ENCODE measurements around the gene COPS7B. TPM values are rescaled to one million over a fixed set of nuclear protein-coding genes. Genes with fewer than 3 reads are reported as not detected.
A peak's percentile ranks its signal among the peaks of the same experiment; 100 is the strongest.

COPS7B gene
- total and polyA plus RNA-seq, 2 of the 8 experiments (the other 6 are each of a cell fraction or from before 2014, with no cell fraction given) = 62.2 to 72.1 TPM

DNA sequence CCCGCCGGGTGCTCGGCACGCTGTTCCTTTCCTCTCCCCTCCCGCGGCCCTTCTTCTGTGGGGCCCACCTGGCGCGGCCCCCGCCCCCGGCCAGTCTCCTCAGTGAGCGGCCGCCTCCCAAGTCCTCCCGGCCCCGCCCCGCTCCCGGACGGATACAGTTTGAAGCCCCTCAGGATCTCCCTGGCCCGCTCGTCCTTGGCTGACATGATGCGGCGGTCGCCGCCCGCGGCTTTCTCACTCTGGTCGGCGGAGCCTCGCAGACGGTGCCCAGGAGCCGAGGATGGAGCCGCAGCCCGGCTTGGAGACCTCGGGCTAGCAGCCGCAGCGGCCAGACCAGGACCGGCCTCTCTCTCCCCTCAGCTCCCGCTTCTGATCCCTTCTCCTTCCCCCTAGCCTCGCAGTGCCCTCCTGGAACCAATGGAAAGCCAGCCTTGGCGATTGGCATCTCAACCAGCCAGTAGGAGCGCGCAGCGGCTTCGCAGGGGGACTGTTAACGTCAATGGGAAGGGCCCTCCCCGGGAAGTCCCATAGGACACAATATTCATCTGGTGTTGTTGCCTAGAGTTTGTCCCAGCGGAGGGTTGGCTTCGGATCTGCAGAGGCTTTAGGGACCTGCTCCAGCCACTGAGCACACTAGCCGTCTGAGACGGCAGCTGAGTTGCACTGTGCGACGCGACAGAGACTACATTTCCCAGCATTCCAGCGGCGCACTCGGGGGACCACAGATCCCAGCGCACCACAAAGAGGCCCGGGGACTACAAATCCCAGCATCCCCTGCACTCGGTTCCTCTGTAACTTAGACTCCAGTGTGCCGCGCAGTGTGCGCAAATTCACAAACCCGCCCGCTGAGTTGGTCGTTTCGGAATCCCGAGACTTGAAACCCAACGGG lies 5.1 kb upstream of the COPS7B start, which contains the start of gene PDE6D (continued):
- TF ChIP-seq CTCF (IDR thresholded peaks at IDR 0.05; ENCODE audit: control extremely low read depth in 1 of 3, insufficient read depth in 1 of 3, low read depth in 1 of 3, low read length in 3 of 3) = no peak
- TF ChIP-seq SP4 (IDR thresholded peaks at IDR 0.05; ENCODE audit: low read length) = 0 out of 2 replicates have a peak, but pooled peaks have one; percentile 68
- no peak for TF ChIP-seq EP300 (IDR thresholded peaks at IDR 0.05; ENCODE audit: borderline replicate concordance in 1 of 2, low read depth in 2 of 2, low read length in 2 of 2)
- TF ChIP-seq, protein P1, sequence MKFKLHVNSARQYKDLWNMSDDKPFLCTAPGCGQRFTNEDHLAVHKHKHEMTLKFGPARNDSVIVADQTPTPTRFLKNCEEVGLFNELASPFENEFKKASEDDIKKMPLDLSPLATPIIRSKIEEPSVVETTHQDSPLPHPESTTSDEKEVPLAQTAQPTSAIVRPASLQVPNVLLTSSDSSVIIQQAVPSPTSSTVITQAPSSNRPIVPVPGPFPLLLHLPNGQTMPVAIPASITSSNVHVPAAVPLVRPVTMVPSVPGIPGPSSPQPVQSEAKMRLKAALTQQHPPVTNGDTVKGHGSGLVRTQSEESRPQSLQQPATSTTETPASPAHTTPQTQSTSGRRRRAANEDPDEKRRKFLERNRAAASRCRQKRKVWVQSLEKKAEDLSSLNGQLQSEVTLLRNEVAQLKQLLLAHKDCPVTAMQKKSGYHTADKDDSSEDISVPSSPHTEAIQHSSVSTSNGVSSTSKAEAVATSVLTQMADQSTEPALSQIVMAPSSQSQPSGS (IDR thresholded peaks at IDR 0.05; ENCODE audit: low read length) = peak; percentile 74
- TF ChIP-seq GABPA (IDR thresholded peaks at IDR 0.05; ENCODE audit: borderline replicate concordance, insufficient read depth, low read length) = peak; percentile 75; the same call in 1 of the 2 replicates
- no peak for TF ChIP-seq SIRT6 (IDR thresholded peaks at IDR 0.05; ENCODE audit: low read length)
- no peak for TF ChIP-seq HDAC6 (IDR thresholded peaks at IDR 0.05; ENCODE audit: low read depth, low read length)
- TF ChIP-seq SP2 (IDR thresholded peaks at IDR 0.05; ENCODE audit: low read length) = peak; percentile 94
- no peak for TF ChIP-seq BACH1 (IDR thresholded peaks at IDR 0.05; ENCODE audit: low read length)
- no peak for TF ChIP-seq TAF7 (optimal IDR thresholded peaks at IDR 0.05; ENCODE audit: borderline replicate concordance, low read depth, low read length)
- peak; percentile 60; the same call in 1 of the 2 replicates for TF ChIP-seq ATF3 (IDR thresholded peaks at IDR 0.05; ENCODE audit: insufficient read depth, low read depth, low read length)
- TF ChIP-seq CHD1 (IDR thresholded peaks at IDR 0.05; ENCODE audit: low read depth, low read length) = no peak
- TF ChIP-seq CHD2 (IDR thresholded peaks at IDR 0.05; ENCODE audit: low read length) = peak; percentile 93
- peak; percentile 18 for TF ChIP-seq NANOG (IDR thresholded peaks at IDR 0.05; ENCODE audit: insufficient read depth, low read depth, low read length, poor library complexity, severe bottlenecking)
- TF ChIP-seq JUN (IDR thresholded peaks at IDR 0.05; ENCODE audit: low read depth, low read length) = no peak
- TF ChIP-seq, protein P2, sequence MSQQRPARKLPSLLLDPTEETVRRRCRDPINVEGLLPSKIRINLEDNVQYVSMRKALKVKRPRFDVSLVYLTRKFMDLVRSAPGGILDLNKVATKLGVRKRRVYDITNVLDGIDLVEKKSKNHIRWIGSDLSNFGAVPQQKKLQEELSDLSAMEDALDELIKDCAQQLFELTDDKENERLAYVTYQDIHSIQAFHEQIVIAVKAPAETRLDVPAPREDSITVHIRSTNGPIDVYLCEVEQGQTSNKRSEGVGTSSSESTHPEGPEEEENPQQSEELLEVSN (IDR thresholded peaks at IDR 0.05) = no peak; the same call in 1 of the 2 replicates

All from H1 (cell line).